HepG2 (cell line): ENCODE data around the gene TMEM174. TPM values are rescaled to one million over a fixed set of nuclear protein-coding genes. Genes with fewer than 3 reads are reported as not detected.

Experiments
- ATAC-seq: fragments of 200-7000 bp; cut with Tn5 transposase; 3 replicates; pipeline ENCODE4 v1.9.1; 2020; ENCODE audit warnings: mild to moderate bottlenecking, moderate library complexity
- BruUV-seq: library from RNA; stranded (reverse); fragments of 400-500 nt; replicated peaks from 2 replicates; lab custom pipeline; 2021; lab: Mats Ljungman, UMichigan
- CTCF ChIA-PET: fragments of 300-600 bp; formaldehyde crosslinking; extraction: SDS; loops from one replicate; lab custom pipeline; 2021; ENCODE audit warnings: low total read pairs, inconsistent platforms, low intra/inter-chr PET ratio; lab: Yijun Ruan, JAX
- POLR2A ChIA-PET: fragments of 350-600 bp; sonication (Branson Sonifier 250); formaldehyde crosslinking; loops from one replicate; lab custom pipeline; 2020; ENCODE audit warnings: antibody characterized with exemption, inconsistent platforms; lab: Yijun Ruan, JAX
- DNase-seq: peaks from one replicate; pipeline ENCODE4 v3.0.0-alpha.2; 2015; ENCODE audit warnings: low spot score
- FAIRE-seq: peaks from 3 replicates; lab custom pipeline; 2011; peaks lifted over from hg19 to GRCh38; lab: Jason Lieb, UNC
- H2AFZ ChIP-seq: one replicate; pipeline ENCODE4 v1.6.1; 2011; ENCODE audit warnings: low read length, inconsistent platforms
- H3K27ac ChIP-seq: fragments of 300-600 bp; 3 replicates; pipeline ENCODE4 v1.8.0; 2011; ENCODE audit warnings: mixed run types, mild to moderate bottlenecking, mixed read lengths, low read length, inconsistent platforms; ENCODE audit not compliant: insufficient read depth; ENCODE audit errors: extremely low read length
- H3K27me3 ChIP-seq, 2 experiments: fragments of 200-600 bp in 1 of 2; 2 replicates in 1 of 2; 3 replicates in 1 of 2; pipeline versions ENCODE4 v1.6.0 to v1.8.0; 2011; ENCODE audit warnings: low read length in 2 of 2, mild to moderate bottlenecking in 2 of 2, moderate library complexity in 2 of 2, inconsistent platforms in 1 of 2; ENCODE audit not compliant: insufficient read depth in 2 of 2, control insufficient read depth in 1 of 2
- H3K36me3 ChIP-seq, 2 experiments: fragments of 200-600 bp in 1 of 2; replicated peaks in 1 of 2; 2 replicates in 1 of 2; 3 replicates in 1 of 2; pipeline versions ENCODE4 v1.5.1 to v1.8.0; 2011; ENCODE audit warnings: low read length in 2 of 2, inconsistent platforms in 1 of 2; ENCODE audit not compliant: insufficient read depth in 2 of 2, control insufficient read depth in 1 of 2
- H3K4me1 ChIP-seq: 2 replicates; pipeline ENCODE4 v1.5.1; 2012; ENCODE audit warnings: low read length, inconsistent platforms; ENCODE audit not compliant: insufficient read depth
- H3K4me2 ChIP-seq: 2 replicates; pipeline ENCODE4 v1.6.0; 2011; ENCODE audit warnings: low read depth, low read length, inconsistent platforms
- H3K4me3 ChIP-seq, 3 experiments: fragments of 200-600 bp in 1 of 3; sonication (generic), shearing (Covaris generic) in 1 of 3; replicated peaks in 1 of 3; 2 replicates each; pipeline ENCODE4 v1.5.1; 2011 to 2016; ENCODE audit warnings: low read length in 3 of 3, inconsistent platforms in 2 of 3, low read depth in 2 of 3, mild to moderate bottlenecking in 2 of 3, control low read depth in 1 of 3, mixed read lengths in 1 of 3; ENCODE audit not compliant: insufficient read depth in 1 of 3
- H3K79me2 ChIP-seq: one replicate; pipeline ENCODE4 v1.6.1; 2011; ENCODE audit warnings: low read length, inconsistent platforms; ENCODE audit not compliant: insufficient read depth
- H3K9ac ChIP-seq: 2 replicates; pipeline ENCODE4 v1.6.0; 2011; ENCODE audit warnings: mild to moderate bottlenecking, low read depth, low read length, inconsistent platforms; ENCODE audit not compliant: insufficient read depth
- H3K9me3 ChIP-seq: 2 replicates; pipeline ENCODE4 v1.5.1; 2012; ENCODE audit warnings: mild to moderate bottlenecking, low read length
- H4K20me1 ChIP-seq: 2 replicates; pipeline ENCODE4 v1.6.0; 2011; ENCODE audit warnings: inconsistent platforms, mild to moderate bottlenecking, low read length, moderate library complexity; ENCODE audit not compliant: insufficient read depth
- ARID2 ChIP-seq: sonication (generic); formaldehyde crosslinking; IDR thresholded peaks from 2 replicates; pipeline ENCODE4 v1.8.1; 2022; ENCODE audit warnings: mild to moderate bottlenecking, missing genetic modification reagents, borderline replicate concordance
- FOSL1 ChIP-seq: sonication (generic); formaldehyde crosslinking; IDR thresholded peaks from 2 replicates; pipeline ENCODE4 v1.9.0; 2021; ENCODE audit warnings: missing genetic modification reagents, borderline replicate concordance
- GLMP ChIP-seq: sonication (generic); formaldehyde crosslinking; IDR thresholded peaks from 2 replicates; pipeline ENCODE4 v1.9.0; 2021; ENCODE audit warnings: missing genetic modification reagents, mild to moderate bottlenecking, borderline replicate concordance
- KLF13 ChIP-seq: sonication (generic); formaldehyde crosslinking; IDR thresholded peaks from 2 replicates; pipeline ENCODE4 v1.4.0; 2020; ENCODE audit warnings: mild to moderate bottlenecking, missing genetic modification reagents
- MLX ChIP-seq: IDR thresholded peaks from 2 replicates; pipeline ENCODE4 v1.6.1; 2016
- PATZ1 ChIP-seq: sonication (generic); formaldehyde crosslinking; IDR thresholded peaks from 2 replicates; pipeline ENCODE4 v1.4.0; 2020; ENCODE audit warnings: missing genetic modification reagents
- SMC3 ChIP-seq: IDR thresholded peaks from 2 replicates; pipeline ENCODE4 v1.6.1; 2011; ENCODE audit warnings: low read length, improper control_type of control experiment
- SP1 ChIP-seq, 2 experiments: fragments of 450-650 bp in 1 of 2; sonication (generic) in 1 of 2; formaldehyde crosslinking in 1 of 2; IDR thresholded peaks; 2 replicates each; pipeline versions ENCODE4 v1.4.0 to v1.6.1; 2016 to 2020; ENCODE audit warnings: missing genetic modification reagents in 1 of 2
- ZNF3 ChIP-seq: IDR thresholded peaks from 2 replicates; pipeline ENCODE4 v1.7.0; 2017; ENCODE audit warnings: inconsistent platforms
- ZNF841 ChIP-seq: sonication (generic); formaldehyde crosslinking; IDR thresholded peaks from 2 replicates; pipeline ENCODE4 v1.8.1; 2023; ENCODE audit warnings: missing genetic modification reagents, borderline replicate concordance
- ZSCAN12 ChIP-seq: sonication (generic); formaldehyde crosslinking; IDR thresholded peaks from 2 replicates; pipeline ENCODE4 v1.9.0; 2021; ENCODE audit warnings: mild to moderate bottlenecking, missing genetic modification reagents
- WGBS: methylation state at CpG from one replicate; pipeline ENCODE4 v1.1.6; 2017; ENCODE audit warnings: low lambda C conversion rate; 5-methylcytosine and 5-hydroxymethylcytosine counted together
- in situ Hi-C: cut with HindIII; loops from 2 replicates; pipeline ENCODE4 v1.10.0; 2017; ENCODE audit warnings: low pct_unique_long_range_greater_than_20kb; ENCODE audit not compliant: extremely low pct_ligation_motif_present
- intact Hi-C: fragments of 100-400 bp; cut with micrococcal nuclease; formaldehyde crosslinking; loops from one replicate; pipeline ENCODE4 v1.10.0; 2022; ENCODE audit not compliant: unreplicated experiment
- polyA plus RNA-seq, 8 experiments: library from polyadenylated mRNA; depleted of rRNA in 3 of 8; stranded (reverse) in 7 of 8; unstranded in 1 of 8; fragments of >200 nt; fragmentation: Illumina TruSeq in 4 of 8; extraction: Trizol in 4 of 8; gene quantifications; 2 replicates each; pipeline versions ENCODE4 v1.2.1 to v1.2.3, GENCODE V29; 2011 to 2016; ENCODE audit warnings: low read depth in 4 of 8, missing spikeins in 1 of 8, mixed read lengths in 1 of 8; ENCODE audit not compliant: insufficient read depth in 1 of 8
- total RNA-seq, 5 experiments: library from RNA; depleted of rRNA; stranded (reverse); fragments of >200 nt; fragmentation: Illumina TruSeq; extraction: Trizol; gene quantifications; 2 replicates each; pipeline ENCODE4 v1.2.3, GENCODE V29; 2016; ENCODE audit warnings: low read depth in 1 of 5

Gene TMEM174
- total and polyA plus RNA-seq, 2 of the 13 experiments (the other 11 are each of a cell fraction or from before 2014, with no cell fraction given) = not detected

GRCh38 chr5:73129143-73129542 lies 43.9 kb upstream of the TMEM174 start (continued):
- TF ChIP-seq PATZ1 (CRISPR knock-in tag) (no peak), ZSCAN12 (CRISPR knock-in tag) (no peak)

GRCh38 chr5:73130811-73131210 lies 42.2 kb upstream of the TMEM174 start:
- WGBS = 0% methylated on average over 1 of the region's 1 CpG
- no peak for FAIRE-seq

More at GRCh38 chr5:73130811-73131210, 42.2 kb upstream of the TMEM174 start:
- Histone ChIP-seq H3K4me2 (no peak overlapping the region), H3K36me3 (no peaks in the 10 kb centered on the region)
- intact Hi-C loops = no loop called here
- TF ChIP-seq FOSL1 (no peak), MLX (CRISPR knock-in tag) (no peak), SP1 (IDR thresholded peaks at IDR 0.05) (no peak), SP1 (CRISPR knock-in tag; IDR thresholded peaks at IDR 0.05) (no peak), ARID2 (CRISPR knock-in tag) (no peak), SMC3 (no peak), ZNF3 (CRISPR knock-in tag) (no peak), GLMP (no peak), KLF13 (CRISPR knock-in tag) (no peak), ZNF841 (CRISPR knock-in tag) (no peak)
- TF ChIP-seq, all 625 proteins: peak for 0
- no peak overlapping the region for H3K9ac ChIP-seq
- in situ Hi-C loops = no loop called here
- no peaks in the 10 kb centered on the region for H4K20me1 ChIP-seq
- H3K27ac ChIP-seq = no peak overlapping the region
- peaks cover 0 to 23% of the 10 kb centered on the region in 2 experiments; a peak in 3 of 5 replicates for H3K27me3 ChIP-seq
- H3K79me2 ChIP-seq = no peaks in the 10 kb centered on the region
- no peak for DNase-seq
- no peaks in the 10 kb centered on the region for H3K9me3 ChIP-seq
- no peaks in the 10 kb centered on the region for H3K4me1 ChIP-seq
- no peak overlapping the region for H3K4me3 ChIP-seq
- no TSS peak for BruUV-seq
- no peak overlapping the region for H2AFZ ChIP-seq
- no peak for ATAC-seq
- POLR2A ChIA-PET = no interaction called here
- CTCF ChIA-PET = no interaction called here
